LNCAP (cell line): ENCODE data around the gene VENTX.

ENCODE experiments used
- CTCF ChIP-seq: fragments of 450-650 bp; IDR thresholded peaks from 2 replicates; pipeline ENCODE4 v1.5.1; 2017; ENCODE audit warnings: mild to moderate bottlenecking

Gene VENTX

GRCh38 chr10:133267829-133268228, 30.2 kb downstream of the VENTX start:
- no peak for TF ChIP-seq CTCF

- no peak for TF ChIP-seq CTCF
These were observed 30.9 kb downstream of the VENTX start for GRCh38 chr10:133268532-133268931.

GRCh38 chr10:133269367-133269766, 31.7 kb downstream of the VENTX start:
- no peak for TF ChIP-seq CTCF

- TF ChIP-seq CTCF, result no peak
These were observed 32.5 kb downstream of the VENTX start for GRCh38 chr10:133270204-133270603.

- no peak for TF ChIP-seq CTCF
These were observed 33.2 kb downstream of the VENTX start for GRCh38 chr10:133270773-133271297.

GRCh38 chr10:133271521-133272300, 34.1 kb downstream of the VENTX start:
- no peak for TF ChIP-seq CTCF

- TF ChIP-seq CTCF, result no peak
These were observed 34.8 kb downstream of the VENTX start for GRCh38 chr10:133272301-133272963.
